Astrocyte (in vitro differentiated cells and primary cell): ENCODE data around the gene PRSS57. TPM values are rescaled to one million over a fixed set of nuclear protein-coding genes. Genes with fewer than 3 reads are reported as not detected.

Experiments
- DNase-seq: peaks from one replicate; pipeline ENCODE4 v3.0.0-alpha.2; 2010; ENCODE audit warnings: low read depth
- FAIRE-seq: peaks from 2 replicates; lab custom pipeline; 2011; peaks lifted over from hg19 to GRCh38; lab: Jason Lieb, UNC
- H2AFZ ChIP-seq: 2 replicates; pipeline ENCODE4 v1.6.0; 2012; ENCODE audit warnings: low read depth, low read length, inconsistent platforms
- H3K27ac ChIP-seq: 2 replicates; pipeline ENCODE4 v1.5.1; 2011; ENCODE audit warnings: low read depth, low read length, inconsistent platforms
- H3K27me3 ChIP-seq: 2 replicates; pipeline ENCODE4 v1.6.0; 2011; ENCODE audit warnings: low read length, inconsistent platforms; ENCODE audit not compliant: insufficient read depth
- H3K36me3 ChIP-seq: 2 replicates; pipeline ENCODE4 v1.5.1; 2011; ENCODE audit warnings: low read length, inconsistent platforms; ENCODE audit not compliant: insufficient read depth
- H3K4me1 ChIP-seq: 2 replicates; pipeline ENCODE4 v1.5.1; 2011; ENCODE audit warnings: low read length, inconsistent platforms; ENCODE audit not compliant: insufficient read depth
- H3K4me2 ChIP-seq: 2 replicates; pipeline ENCODE4 v1.6.0; 2012; ENCODE audit warnings: low read length, inconsistent platforms
- H3K4me3 ChIP-seq: 2 replicates; pipeline ENCODE4 v1.5.1; 2011; ENCODE audit warnings: low read depth, mild to moderate bottlenecking, low read length, inconsistent platforms; ENCODE audit not compliant: insufficient read depth
- H3K79me2 ChIP-seq: 2 replicates; pipeline ENCODE4 v1.6.0; 2012; ENCODE audit warnings: mild to moderate bottlenecking, low read length, inconsistent platforms; ENCODE audit not compliant: insufficient read depth
- H3K9ac ChIP-seq: 2 replicates; pipeline ENCODE4 v1.6.0; 2012; ENCODE audit warnings: mild to moderate bottlenecking, low read length, inconsistent platforms
- H3K9me3 ChIP-seq: 2 replicates; pipeline ENCODE4 v1.5.1; 2012; ENCODE audit warnings: low read depth, mild to moderate bottlenecking, low read length, inconsistent platforms; ENCODE audit not compliant: insufficient read depth
- H4K20me1 ChIP-seq: 2 replicates; pipeline ENCODE4 v1.6.0; 2012; ENCODE audit warnings: low read length, inconsistent platforms; ENCODE audit not compliant: insufficient read depth
- H3K27ac Mint-ChIP-seq: one replicate; pipeline ENCODE4 v1.8.0; 2021; ENCODE audit warnings: mild to moderate bottlenecking, mixed read lengths; ENCODE audit not compliant: unreplicated experiment
- H3K27me3 Mint-ChIP-seq: one replicate; pipeline ENCODE4 v1.8.0; 2021; ENCODE audit warnings: low read depth, mixed read lengths; ENCODE audit not compliant: unreplicated experiment
- H3K36me3 Mint-ChIP-seq: one replicate; pipeline ENCODE4 v1.8.0; 2021; ENCODE audit warnings: low read depth, mixed read lengths; ENCODE audit not compliant: unreplicated experiment
- H3K4me1 Mint-ChIP-seq: one replicate; pipeline ENCODE4 v1.8.0; 2021; ENCODE audit warnings: low read depth, mixed read lengths; ENCODE audit not compliant: unreplicated experiment
- H3K4me3 Mint-ChIP-seq: one replicate; pipeline ENCODE4 v1.8.0; 2021; ENCODE audit warnings: mild to moderate bottlenecking, moderate library complexity, mixed read lengths; ENCODE audit not compliant: unreplicated experiment
- H3K9me3 Mint-ChIP-seq: one replicate; pipeline ENCODE4 v1.8.0; 2021; ENCODE audit warnings: mild to moderate bottlenecking, mixed read lengths; ENCODE audit not compliant: unreplicated experiment
- CTCF ChIP-seq: IDR thresholded peaks from 2 replicates; pipeline ENCODE4 v1.5.1; 2011; ENCODE audit warnings: low read depth, mild to moderate bottlenecking, inconsistent platforms, low read length, moderate library complexity; ENCODE audit not compliant: insufficient read depth
- EZH2 ChIP-seq: IDR thresholded peaks from 2 replicates; pipeline ENCODE4 v1.6.1; 2012; ENCODE audit warnings: mild to moderate bottlenecking, low read length, inconsistent platforms; ENCODE audit not compliant: insufficient read depth
- total RNA-seq: library from RNA; stranded (reverse); gene quantifications from 2 replicates; pipeline ENCODE4 v1.2.1, GENCODE V29; 2021

The PRSS57 gene
- total RNA-seq, 1 donor from 2014 or later = not detected

- H3K9me3 Mint-ChIP-seq = no peaks in the 10 kb centered on the region
- no peak for FAIRE-seq
- Histone ChIP-seq H3K9me3 (no peaks in the 10 kb centered on the region), H3K4me2 (peak within 1 kb of the TSS; percentile 87), H2AFZ (peak within 1 kb of the TSS; percentile 78), H4K20me1 (peaks cover 7% of the 10 kb centered on the region), H3K27ac (no peak within 1 kb of the TSS), H3K36me3 (no peaks in the 10 kb centered on the region), H3K79me2 (peaks cover 6% of the 10 kb centered on the region), H3K4me3 (peak within 1 kb of the TSS; percentile 51), H3K4me1 (peaks cover 9% of the 10 kb centered on the region), H3K9ac (peak within 1 kb of the TSS; percentile 50), H3K27me3 (peaks cover 2% of the 10 kb centered on the region)
- peak within 1 kb of the TSS; percentile 83 for H3K4me3 Mint-ChIP-seq
- TF ChIP-seq CTCF = no peak
- no peak for TF ChIP-seq EZH2
- H3K27me3 Mint-ChIP-seq = peaks cover 2% of the 10 kb centered on the region
- peak within 1 kb of the TSS; percentile 26 for H3K27ac Mint-ChIP-seq
- H3K36me3 Mint-ChIP-seq = peaks cover 2% of the 10 kb centered on the region
- DNase-seq = no peak
- peaks cover 2% of the 10 kb centered on the region for H3K4me1 Mint-ChIP-seq
Measured at GRCh38 chr19:708154-709143, 13.2 kb upstream of the PRSS57 start, which contains the start of gene PALM. TSS of gene PALM (plus strand) at chr19:708935. CDS start at chr19:709147, 212 bp downstream.

- no peak for TF ChIP-seq CTCF
- no peaks in the 10 kb centered on the region for H4K20me1 ChIP-seq
- peaks cover 5% of the 10 kb centered on the region for H3K27me3 ChIP-seq
- Mint-ChIP-seq H3K27me3 (peaks cover 12% of the 10 kb centered on the region), H3K9me3 (no peaks in the 10 kb centered on the region), H3K4me3 (no peak overlapping the region), H3K27ac (no peak overlapping the region), H3K4me1 (no peaks in the 10 kb centered on the region), H3K36me3 (no peaks in the 10 kb centered on the region)
- H3K36me3 ChIP-seq = no peaks in the 10 kb centered on the region
- H3K9ac ChIP-seq = no peak overlapping the region
- no peak overlapping the region for H3K27ac ChIP-seq
- H3K4me2 ChIP-seq = no peak overlapping the region
- no peak overlapping the region for H3K4me3 ChIP-seq
- FAIRE-seq (no peak), DNase-seq (no peak)
- H3K79me2 ChIP-seq = no peaks in the 10 kb centered on the region
- H3K4me1 ChIP-seq = no peaks in the 10 kb centered on the region
- H2AFZ ChIP-seq = peak overlapping the region; percentile 63
- no peaks in the 10 kb centered on the region for H3K9me3 ChIP-seq
Measured at GRCh38 chr19:704447-704741, 9.1 kb upstream of the PRSS57 start.
